EL (cell line): ENCODE measurements around the gene TTC9.

Experiments
- DNase-seq: peaks from one replicate; pipeline ENCODE4 v3.0.0-alpha.2; 2016

Gene TTC9

GRCh38 chr14:70646705-70647104 lies 5.0 kb downstream of the TTC9 start:
- DNase-seq = no peak

GRCh38 chr14:70648346-70648745 lies 6.6 kb downstream of the TTC9 start:
- DNase-seq = no peak

- DNase-seq = no peak
Measured at GRCh38 chr14:70649803-70650202, 8.1 kb downstream of the TTC9 start.

- DNase-seq = no peak
Measured at GRCh38 chr14:70651522-70651921, 9.8 kb downstream of the TTC9 start.

GRCh38 chr14:70652871-70653270 lies 11.2 kb downstream of the TTC9 start:
- peak; percentile 22 for DNase-seq

- no peak for DNase-seq
Measured at GRCh38 chr14:70653662-70654061, 11.9 kb downstream of the TTC9 start.

GRCh38 chr14:70654632-70655031 lies 12.9 kb downstream of the TTC9 start:
- DNase-seq = no peak

GRCh38 chr14:70655110-70655826 lies 13.6 kb downstream of the TTC9 start:
- no peak for DNase-seq

- DNase-seq = no peak
Measured at GRCh38 chr14:70658899-70659298, 17.2 kb downstream of the TTC9 start.

GRCh38 chr14:70660967-70661893 lies 19.5 kb downstream of the TTC9 start:
- DNase-seq = no peak

GRCh38 chr14:70662080-70662479 lies 20.4 kb downstream of the TTC9 start:
- DNase-seq = no peak

- no peak for DNase-seq
Measured at GRCh38 chr14:70662816-70663215, 21.1 kb downstream of the TTC9 start.

GRCh38 chr14:70663707-70664179 lies 22.0 kb downstream of the TTC9 start:
- peak; percentile 90 for DNase-seq

- no peak for DNase-seq
Measured at GRCh38 chr14:70664698-70665447, 23.2 kb downstream of the TTC9 start.

- peak; percentile 87 for DNase-seq
Measured at GRCh38 chr14:70665448-70666360, 24.0 kb downstream of the TTC9 start.

- peak; percentile 75 for DNase-seq
Measured at GRCh38 chr14:70666361-70666686, 24.6 kb downstream of the TTC9 start.

GRCh38 chr14:70670992-70671651 lies 29.4 kb downstream of the TTC9 start:
- DNase-seq = no peak

GRCh38 chr14:70671652-70672644 lies 30.2 kb downstream of the TTC9 start:
- no peak for DNase-seq

GRCh38 chr14:70677341-70677740 lies 35.6 kb downstream of the TTC9 start:
- no peak for DNase-seq

- DNase-seq = no peak
Measured at GRCh38 chr14:70680748-70681147, 39.0 kb downstream of the TTC9 start.
